Right lobe of liver (tissue), 6 donors: ENCODE results near the gene LRIG3. TPM values are rescaled to one million over a fixed set of nuclear protein-coding genes. Genes with fewer than 3 reads are reported as not detected.

ENCODE experiments used
- ATAC-seq, 4 donors: fragments of 200-7000 bp; cut with Tn5 transposase; one replicate each; pipeline ENCODE4 v1.9.1; 2020; ENCODE audit warnings: mild to moderate bottlenecking in 4 of 4, moderate library complexity in 4 of 4
- DNase-seq, 3 donors: peaks; one replicate each; pipeline ENCODE4 v3.0.0-alpha.2; 2020
- H3K27ac ChIP-seq, 3 donors: fragments of 200-600 bp; one replicate each; pipeline ENCODE4 v1.8.0; 2022
- H3K27me3 ChIP-seq, 2 donors: fragments of 200-600 bp; one replicate each; pipeline ENCODE4 v1.8.0; 2022
- H3K36me3 ChIP-seq, 4 donors: fragments of 200-600 bp; sonication (generic) in 1 of 4; one replicate each; pipeline versions ENCODE4 v1.5.1 to v1.8.0; 2017 to 2022; ENCODE audit warnings: control low read depth in 1 of 4
- H3K4me1 ChIP-seq, 4 donors: fragments of 200-600 bp; sonication (generic) in 1 of 4; one replicate each; pipeline versions ENCODE4 v1.5.1 to v1.8.0; 2017 to 2022; ENCODE audit warnings: control low read depth in 1 of 4
- H3K4me3 ChIP-seq, 3 donors: fragments of 200-600 bp; one replicate each; pipeline ENCODE4 v1.8.0; 2022
- H3K9me3 ChIP-seq, 4 donors: fragments of 200-600 bp; sonication (generic) in 1 of 4; one replicate each; pipeline versions ENCODE4 v1.5.1 to v1.8.0; 2017 to 2022; ENCODE audit warnings: control low read depth in 1 of 4
- CTCF ChIP-seq, 4 donors: fragments of 200-600 bp in 3 of 4; fragments of 450-650 bp in 1 of 4; IDR thresholded peaks; one replicate each; pipeline versions ENCODE4 v1.5.1 to v1.8.0; 2016 to 2022; ENCODE audit warnings: antibody characterized with exemption in 4 of 4, mild to moderate bottlenecking in 2 of 4
- POLR2A ChIP-seq: fragments of 450-650 bp; IDR thresholded peaks from one replicate; pipeline ENCODE4 v1.6.1; 2017; ENCODE audit warnings: antibody characterized with exemption, mild to moderate bottlenecking
- WGBS: methylation state at CpG from one replicate; pipeline ENCODE4 v1.1.6; 2018; ENCODE audit warnings: low coverage, low lambda C conversion rate; ENCODE audit not compliant: insufficient coverage; ENCODE audit errors: missing lambda C conversion rate; 5-methylcytosine and 5-hydroxymethylcytosine counted together
- intact Hi-C, 2 donors: fragments of 100-400 bp; cut with DNase I; formaldehyde crosslinking; loops; one replicate each; pipeline versions ENCODE4 v1.11.2 to v1.14.1; 2022
- total RNA-seq, 6 experiments: library from RNA; depleted of rRNA in 2 of 6; stranded (reverse); fragments of >200 nt in 2 of 6; fragmentation: NEBNext Ultra II Directional in 3 of 6; extraction: Animal tissue kit (Norgen Biotek cat#: 25700) in 3 of 6; gene quantifications; one replicate each; pipeline versions ENCODE4 v1.1.0 to v1.2.4, GENCODE V29; 2016 to 2023
- donor health status: DM: no; HTN: yes; CAD: no.
- donor health status: DM: no; HTN: no; CAD: no.
- donor health status: DM: no; HTN: no; CAD: no.
- donor health status: DM: no; HTN: yes; CAD: no.
- donor health status: DM: no; HTN: yes; CAD: no.

Gene LRIG3
- total RNA-seq, 6 experiments from 2014 or later = 4.2 to 13.3 (median 8.9) TPM

GRCh38 chr12:58943079-58943478 is 22.8 kb upstream of the LRIG3 start:
- Histone ChIP-seq H3K4me1 (no peaks in the 10 kb centered on the region), H3K27ac (no peak overlapping the region), H3K9me3 (no peaks in the 10 kb centered on the region), H3K4me3 (no peak overlapping the region), H3K36me3 (no peaks in the 10 kb centered on the region), H3K27me3 (no peaks in the 10 kb centered on the region)
- no peak for TF ChIP-seq CTCF (IDR thresholded peaks at IDR 0.05)
- TF ChIP-seq POLR2A = no peak
- WGBS = 65% methylated on average over 2 of the region's 3 CpGs
- intact Hi-C loops = no loop called here
- ATAC-seq (peak in 3 of 4 donors; percentile 14 to 92 (median 21)), DNase-seq (no peak)

DNA sequence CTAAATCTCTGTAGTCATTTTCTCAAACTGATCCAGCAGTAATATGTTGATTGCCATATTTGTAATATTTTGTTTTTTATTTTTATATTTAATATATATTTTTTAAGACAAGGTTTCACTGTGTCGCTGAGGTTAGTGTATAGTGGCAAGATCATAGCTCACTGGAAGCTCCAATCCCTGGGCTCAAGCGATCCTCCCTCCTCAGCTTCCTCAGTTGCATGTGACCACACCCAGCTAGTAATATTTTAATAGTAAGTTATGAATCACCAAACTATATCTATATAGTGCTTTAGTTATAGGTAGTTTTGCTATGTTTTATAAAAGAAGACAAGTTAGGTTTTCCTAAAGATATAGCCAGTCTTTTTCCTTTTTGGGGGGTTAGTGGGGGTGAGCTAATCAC is 22.0 kb upstream of the LRIG3 start:
- H3K27me3 ChIP-seq = no peaks in the 10 kb centered on the region
- H3K9me3 ChIP-seq = no peaks in the 10 kb centered on the region
- intact Hi-C loops = no loop called here
- DNase-seq (no peak), ATAC-seq (no peak)
- WGBS = 80% methylated on average over 2 of the region's 2 CpGs
- H3K36me3 ChIP-seq = no peaks in the 10 kb centered on the region
- H3K27ac ChIP-seq = no peak overlapping the region
- no peak overlapping the region for H3K4me3 ChIP-seq
- no peaks in the 10 kb centered on the region for H3K4me1 ChIP-seq
- TF ChIP-seq CTCF (IDR thresholded peaks at IDR 0.05) (no peak), POLR2A (no peak)

- DNase-seq (no peak), ATAC-seq (no peak)
- Histone ChIP-seq H3K4me1 (no peaks in the 10 kb centered on the region), H3K27me3 (no peaks in the 10 kb centered on the region), H3K36me3 (no peaks in the 10 kb centered on the region), H3K9me3 (no peaks in the 10 kb centered on the region), H3K4me3 (no peak overlapping the region), H3K27ac (no peak overlapping the region)
- TF ChIP-seq CTCF (IDR thresholded peaks at IDR 0.05) (no peak), POLR2A (no peak)
- 74% methylated on average over 6 of the region's 6 CpGs for WGBS
- intact Hi-C loops = no loop called here
Measured at GRCh38 chr12:58939399-58940100, 19.2 kb upstream of the LRIG3 start.

GRCh38 chr12:58938440-58938839 is 18.1 kb upstream of the LRIG3 start:
- DNase-seq (no peak), ATAC-seq (no peak)
- Histone ChIP-seq H3K36me3 (no peaks in the 10 kb centered on the region), H3K27ac (no peak overlapping the region), H3K27me3 (no peaks in the 10 kb centered on the region), H3K4me1 (no peaks in the 10 kb centered on the region), H3K4me3 (no peak overlapping the region), H3K9me3 (no peaks in the 10 kb centered on the region)
- no peak for TF ChIP-seq POLR2A
- no peak for TF ChIP-seq CTCF (IDR thresholded peaks at IDR 0.05)
- 86% methylated on average over 2 of the region's 2 CpGs for whole genome bisulfite sequencing
- intact Hi-C loops = no loop called here
